Measurements from ENCODE around the gene HMGCLL1.
A peak's percentile ranks its signal among the peaks of the same experiment; 100 is the strongest.

HMGCLL1 gene

GRCh38 chr6:55531496-55531895 is 47.5 kb downstream of the HMGCLL1 start:
- DNase-seq, result no peak
- H3K4me3 ChIP-seq (ENCODE audit: low read depth, low read length), result no peak overlapping the region
- H3K27me3 ChIP-seq (ENCODE audit: insufficient read depth, low read depth, severe bottlenecking), result no peaks in the 10 kb centered on the region
- no peak overlapping the region for H3K27ac ChIP-seq
- TF ChIP-seq CTCF (IDR thresholded peaks at IDR 0.05; ENCODE audit: low read depth, low read length), result no peak
- H3K36me3 ChIP-seq, result no peaks in the 10 kb centered on the region
- no peaks in the 10 kb centered on the region for H3K9me3 ChIP-seq (ENCODE audit: severe bottlenecking)

- no peaks in the 10 kb centered on the region for H3K9me3 ChIP-seq (ENCODE audit: severe bottlenecking)
Measured at GRCh38 chr6:55530931-55531330, 48.1 kb downstream of the HMGCLL1 start.

GRCh38 chr6:55528624-55529023 is 50.4 kb downstream of the HMGCLL1 start:
- peak; percentile 54 for TF ChIP-seq CTCF (IDR thresholded peaks at IDR 0.05; ENCODE audit: low read depth, low read length)
- Histone ChIP-seq H3K4me3 (ENCODE audit: low read depth, low read length) (no peak overlapping the region), H3K9me3 (ENCODE audit: severe bottlenecking) (no peaks in the 10 kb centered on the region), H3K36me3 (no peaks in the 10 kb centered on the region), H3K27ac (no peak overlapping the region), H3K27me3 (ENCODE audit: insufficient read depth, low read depth, severe bottlenecking) (no peaks in the 10 kb centered on the region)
- peak; percentile 23 for DNase-seq

More at GRCh38 chr6:55530931-55531330, 48.1 kb downstream of the HMGCLL1 start:
- no peaks in the 10 kb centered on the region for H3K36me3 ChIP-seq
- H3K27ac ChIP-seq, result no peak overlapping the region
- no peaks in the 10 kb centered on the region for H3K27me3 ChIP-seq (ENCODE audit: insufficient read depth, low read depth, severe bottlenecking)
- no peak overlapping the region for H3K4me3 ChIP-seq (ENCODE audit: low read depth, low read length)
- DNase-seq, result no peak
- TF ChIP-seq CTCF (IDR thresholded peaks at IDR 0.05; ENCODE audit: low read depth, low read length), result no peak

GRCh38 chr6:55524441-55524840 is 54.6 kb downstream of the HMGCLL1 start:
- H3K27ac ChIP-seq, result no peak overlapping the region
- no peaks in the 10 kb centered on the region for H3K27me3 ChIP-seq (ENCODE audit: insufficient read depth, low read depth, severe bottlenecking)
- DNase-seq, result no peak
- no peak overlapping the region for H3K4me3 ChIP-seq (ENCODE audit: low read depth, low read length)
- TF ChIP-seq CTCF (IDR thresholded peaks at IDR 0.05; ENCODE audit: low read depth, low read length), result no peak
- H3K36me3 ChIP-seq, result no peaks in the 10 kb centered on the region
- no peaks in the 10 kb centered on the region for H3K9me3 ChIP-seq (ENCODE audit: severe bottlenecking)

- TF ChIP-seq CTCF (IDR thresholded peaks at IDR 0.05; ENCODE audit: low read depth, low read length), result no peak
- H3K27ac ChIP-seq, result no peak overlapping the region
- no peaks in the 10 kb centered on the region for H3K9me3 ChIP-seq (ENCODE audit: severe bottlenecking)
- no peaks in the 10 kb centered on the region for H3K27me3 ChIP-seq (ENCODE audit: insufficient read depth, low read depth, severe bottlenecking)
- H3K36me3 ChIP-seq, result no peaks in the 10 kb centered on the region
- no peak overlapping the region for H3K4me3 ChIP-seq (ENCODE audit: low read depth, low read length)
- no peak for DNase-seq
Measured at GRCh38 chr6:55518529-55519060, 60.4 kb downstream of the HMGCLL1 start.

- no peak for DNase-seq
- TF ChIP-seq CTCF (IDR thresholded peaks at IDR 0.05; ENCODE audit: low read depth, low read length), result no peak
- Histone ChIP-seq H3K9me3 (ENCODE audit: severe bottlenecking) (no peaks in the 10 kb centered on the region), H3K36me3 (no peaks in the 10 kb centered on the region), H3K4me3 (ENCODE audit: low read depth, low read length) (no peak overlapping the region), H3K27me3 (ENCODE audit: insufficient read depth, low read depth, severe bottlenecking) (no peaks in the 10 kb centered on the region), H3K27ac (no peak overlapping the region)
Measured at GRCh38 chr6:55516736-55517135, 62.3 kb downstream of the HMGCLL1 start.
